HG02973 (cell line): ENCODE measurements around the gene DPH1.
"Not testable (repeated sequence)": the region's sequence is repeated elsewhere in the genome, so short reads cannot be mapped to it uniquely, and the experiment has no call there.

ENCODE experiments used
- ATAC-seq: cut with Tn5 transposase; IDR thresholded peaks from one replicate; pipeline ENCODE4 v1.9.1; 2021; ENCODE audit warnings: moderate library complexity; ENCODE audit not compliant: unreplicated experiment

DPH1 gene

DNA sequence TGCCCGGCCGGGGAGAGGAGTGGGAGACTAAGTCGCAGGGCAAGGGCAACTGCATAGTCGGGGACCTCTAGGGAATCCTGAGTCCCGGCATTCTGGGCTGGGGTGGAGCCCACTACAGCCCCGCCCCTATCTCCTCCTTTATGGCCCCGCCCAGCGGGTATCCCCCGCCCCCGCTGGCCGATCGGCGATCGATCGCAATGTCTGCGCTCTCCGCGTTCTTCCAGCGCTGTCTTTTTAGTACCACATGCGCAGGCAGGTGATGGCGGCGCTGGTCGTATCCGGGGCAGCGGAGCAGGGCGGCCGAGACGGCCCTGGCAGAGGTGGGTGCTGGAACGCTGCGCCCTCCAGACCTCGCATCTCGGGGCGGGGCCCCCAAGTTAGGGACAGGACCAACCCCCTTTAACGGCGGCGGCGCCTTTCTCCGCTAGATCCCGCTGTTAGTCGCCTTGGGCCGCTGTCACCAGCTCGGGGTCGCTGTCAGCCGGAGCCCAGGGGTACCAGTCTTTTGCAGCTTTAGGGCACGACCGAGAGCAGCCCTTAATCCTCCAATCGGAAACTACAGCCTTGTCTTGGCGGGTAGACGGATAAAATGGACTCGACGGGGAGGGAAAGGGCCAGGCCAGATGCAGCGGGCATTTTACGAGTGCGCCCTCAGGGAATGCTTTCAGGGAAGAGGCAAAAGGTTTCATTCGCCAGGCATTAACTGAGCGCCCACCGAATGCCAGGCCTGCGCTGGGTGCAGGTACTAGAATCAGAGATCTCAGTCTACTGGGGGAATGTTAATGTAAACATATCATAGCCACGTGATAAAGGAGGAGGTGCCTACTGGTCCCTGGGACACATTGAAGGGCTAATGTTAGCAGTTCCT is at the start of gene DPH1:
Gene DPH1, plus strand, starts transcription at position 243 of the 868 bp plus-strand sequence. Its CDS starts 17 bp downstream, at position 260.
- peak; percentile 64 for ATAC-seq

DNA sequence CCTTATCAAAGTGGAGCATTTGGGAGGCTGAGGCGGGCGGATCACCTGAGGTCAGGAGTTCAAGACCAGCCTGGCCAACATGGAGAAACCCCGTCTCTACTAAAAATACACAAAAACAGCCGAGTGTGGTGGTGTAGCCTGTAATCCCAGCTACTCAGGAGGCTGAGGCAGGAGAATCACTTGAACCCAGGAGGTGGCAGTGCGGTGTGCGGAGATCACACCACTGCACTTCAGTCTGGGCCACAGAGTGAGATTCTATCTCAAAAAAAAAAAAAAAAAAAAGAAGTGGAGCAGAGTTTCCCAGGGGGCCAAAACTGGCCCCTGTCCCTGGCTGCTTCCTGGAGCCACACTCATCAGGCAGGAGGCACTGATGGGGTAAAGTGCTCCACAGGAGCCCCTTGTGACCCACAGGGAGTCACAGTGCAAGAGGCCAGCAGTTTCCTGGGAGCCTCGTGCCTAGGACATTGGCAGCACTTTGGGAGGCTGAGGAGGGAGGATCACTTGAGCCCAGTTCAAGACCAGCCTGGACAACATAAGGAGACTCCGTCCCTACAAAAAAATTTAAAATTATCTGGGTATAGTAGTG is 49.2 kb upstream of the DPH1 start:
- ATAC-seq = no peak

GRCh38 chr17:1982793-1983366 is 47.1 kb upstream of the DPH1 start:
- ATAC-seq = not testable (repeated sequence)

DNA sequence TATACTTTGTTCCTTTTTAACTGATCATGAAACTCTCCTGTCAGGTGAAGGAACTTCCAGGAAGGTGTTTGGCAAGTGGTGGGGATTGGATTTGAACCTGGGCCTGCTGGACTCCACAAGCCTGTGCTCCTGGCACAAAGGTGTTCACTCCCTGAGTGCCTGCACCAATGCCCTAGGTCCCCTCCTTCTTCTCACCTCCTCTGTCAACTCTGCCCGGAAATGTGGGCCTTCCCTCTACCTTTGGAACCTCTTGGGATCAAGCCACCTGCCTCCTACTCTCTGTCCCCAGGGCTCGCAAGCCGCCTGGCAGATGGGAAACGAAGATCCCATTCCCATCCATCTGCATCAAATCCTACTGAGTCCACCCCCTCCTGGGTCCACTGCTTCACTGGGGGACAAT is 44.9 kb upstream of the DPH1 start:
- no peak for ATAC-seq

DNA sequence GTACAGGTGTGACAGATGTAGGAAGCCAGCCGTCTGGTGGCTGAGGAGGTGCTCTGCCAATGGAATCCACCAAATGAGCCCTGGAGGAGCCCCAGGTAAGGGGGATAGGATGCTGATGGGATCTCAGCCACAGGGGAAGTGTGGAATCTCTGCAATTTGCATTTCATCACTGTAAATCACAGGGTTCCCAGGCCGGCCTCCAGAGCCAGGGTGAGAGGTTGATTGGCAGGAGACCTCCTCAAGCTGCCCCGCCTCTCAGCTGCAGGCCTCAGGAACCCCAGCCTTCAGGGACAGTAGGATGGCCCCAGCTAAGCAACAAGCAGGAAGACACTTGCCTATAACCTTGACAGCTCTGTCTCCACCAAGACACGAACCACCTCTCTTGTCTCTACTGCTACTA is 44.3 kb upstream of the DPH1 start:
- no peak for ATAC-seq

DNA sequence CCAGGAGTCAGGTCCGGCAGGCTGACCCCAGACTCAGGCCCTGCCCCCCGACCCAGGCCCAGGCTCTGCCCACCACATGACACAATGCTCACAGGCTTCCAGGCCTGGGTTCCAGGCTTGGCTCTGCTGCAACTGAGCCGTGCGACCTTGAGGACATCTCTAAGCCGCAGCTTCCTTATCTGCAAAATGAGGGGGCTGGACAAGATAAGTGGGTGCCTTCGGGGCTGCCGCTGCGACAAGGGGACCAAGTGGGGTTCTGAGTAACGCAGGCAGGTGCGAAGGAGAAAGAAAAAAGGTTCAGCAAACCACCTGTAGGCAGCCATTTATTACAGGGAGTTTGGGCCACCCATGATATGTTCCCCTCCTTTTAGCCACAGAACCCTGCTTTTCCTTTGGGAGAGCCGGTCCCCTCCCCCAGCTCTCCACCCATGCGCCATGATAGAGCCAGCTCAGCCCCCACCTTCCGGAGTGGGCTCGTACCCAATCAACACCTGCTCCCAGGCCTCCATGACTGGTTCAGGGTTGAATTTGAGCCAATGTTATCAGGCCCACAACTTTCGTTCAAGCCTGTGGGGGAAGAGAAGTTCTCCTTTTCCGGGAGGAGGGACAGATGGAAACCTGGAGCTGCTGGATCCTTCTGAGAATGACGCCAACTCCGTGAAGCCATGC is 43.0 kb upstream of the DPH1 start:
- no peak for ATAC-seq

DNA sequence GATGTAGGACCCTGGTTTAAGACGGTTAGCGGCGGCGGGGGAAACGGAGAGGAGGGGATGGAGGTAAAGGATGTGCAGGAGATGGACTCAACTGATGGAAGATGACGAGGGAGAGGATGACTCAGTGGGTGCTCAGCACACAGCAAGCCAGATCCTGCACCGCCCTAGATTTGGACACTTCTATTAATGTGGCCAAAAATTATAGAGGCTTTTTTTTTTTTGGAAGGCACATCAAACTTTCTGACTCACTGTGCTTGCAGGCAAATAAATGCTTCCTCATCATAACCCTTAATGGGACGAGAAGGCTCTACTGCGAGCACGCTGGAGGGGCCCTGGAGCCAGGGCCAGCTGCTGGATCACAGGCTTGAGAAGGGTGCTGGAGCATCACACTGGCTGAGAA is 40.8 kb upstream of the DPH1 start:
- no peak for ATAC-seq

DNA sequence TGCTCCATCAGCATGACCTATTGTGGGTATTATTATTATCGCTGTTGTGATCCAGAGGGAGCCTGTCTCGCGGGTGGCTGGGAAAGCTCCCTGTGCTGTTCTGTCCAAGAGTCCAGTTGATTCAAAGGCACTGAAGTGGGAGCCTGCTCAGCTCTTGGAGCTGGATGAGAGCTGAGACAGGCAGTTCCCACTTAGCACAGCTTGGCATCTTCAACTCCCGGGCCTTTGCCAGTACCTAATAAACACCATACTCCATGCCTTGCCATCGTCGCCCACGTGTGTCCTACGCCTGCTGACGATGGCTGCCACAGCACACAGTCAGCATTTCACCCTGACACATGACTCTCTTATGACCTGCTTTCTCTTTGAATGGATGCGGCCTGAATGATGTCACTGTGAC is 37.4 kb upstream of the DPH1 start:
- no peak for ATAC-seq

GRCh38 chr17:1994707-1995106 is 35.2 kb upstream of the DPH1 start:
- no peak for ATAC-seq

GRCh38 chr17:1995321-1995892 is 34.5 kb upstream of the DPH1 start:
- no peak for ATAC-seq

DNA sequence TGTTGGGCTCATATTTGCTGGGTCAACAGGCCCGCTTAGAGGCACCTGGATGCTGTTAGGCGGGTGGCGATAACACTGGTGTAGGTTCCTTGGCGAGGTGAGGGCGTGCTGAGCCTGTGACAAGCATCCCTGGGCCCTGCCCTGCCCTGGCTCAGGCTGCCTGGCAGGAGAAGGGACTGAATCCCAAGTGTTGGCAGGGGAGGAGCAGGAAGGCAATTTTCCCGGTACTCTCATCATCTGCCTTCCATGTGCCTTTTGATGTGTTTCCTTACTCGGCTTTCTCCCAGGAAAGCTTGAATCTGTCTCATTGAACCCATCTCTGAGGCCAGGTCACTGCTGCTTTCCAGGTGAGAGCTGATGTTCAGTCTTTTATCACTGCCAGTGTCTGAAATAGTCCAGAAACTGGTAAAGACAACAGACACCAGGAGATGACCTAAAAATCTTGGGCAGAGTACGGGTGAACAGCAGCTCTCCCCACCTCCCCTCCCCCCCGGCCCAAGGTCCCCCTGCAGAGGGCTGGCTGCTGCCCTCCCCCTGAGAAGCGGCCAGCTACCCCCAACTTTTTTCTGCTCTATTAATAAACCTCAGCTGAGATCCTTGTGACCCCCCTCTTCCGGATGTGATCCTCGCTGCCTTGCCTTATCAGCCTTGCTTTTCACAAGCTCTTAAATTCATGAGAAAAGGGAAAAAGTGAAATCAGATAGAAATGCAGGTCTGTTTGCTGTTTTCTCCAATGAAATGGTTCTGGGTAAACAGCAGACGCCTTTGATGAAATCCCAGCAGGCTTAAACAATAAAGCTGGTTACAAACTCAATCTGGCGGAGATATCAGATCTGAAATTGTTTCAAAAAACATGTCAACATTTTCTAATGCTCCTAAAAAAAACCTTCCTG is 33.8 kb upstream of the DPH1 start:
- ATAC-seq = no peak

DNA sequence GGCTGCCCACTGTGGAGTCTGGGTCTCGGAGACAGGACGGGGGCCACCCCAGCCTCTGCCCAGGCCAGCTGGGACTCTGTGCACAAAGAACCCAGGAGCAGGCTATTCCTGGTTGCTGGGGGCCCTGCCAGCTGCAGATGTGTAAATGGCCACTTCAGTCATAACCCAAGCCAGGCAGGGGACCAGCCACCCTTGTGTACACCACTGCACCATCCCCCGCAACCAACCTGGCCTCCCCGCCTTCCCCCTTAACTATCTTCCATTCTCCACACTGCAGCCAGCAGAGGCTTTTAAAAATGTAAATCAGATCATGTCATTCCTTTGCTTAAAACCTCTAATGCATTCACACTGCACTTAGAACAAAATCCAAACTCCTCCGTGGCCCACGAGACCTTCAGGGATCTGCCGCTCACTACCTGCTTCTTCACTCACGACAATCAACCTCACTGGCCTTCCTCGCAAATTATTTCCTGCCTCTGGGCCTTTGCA is 33.1 kb upstream of the DPH1 start:
- ATAC-seq = no peak

DNA sequence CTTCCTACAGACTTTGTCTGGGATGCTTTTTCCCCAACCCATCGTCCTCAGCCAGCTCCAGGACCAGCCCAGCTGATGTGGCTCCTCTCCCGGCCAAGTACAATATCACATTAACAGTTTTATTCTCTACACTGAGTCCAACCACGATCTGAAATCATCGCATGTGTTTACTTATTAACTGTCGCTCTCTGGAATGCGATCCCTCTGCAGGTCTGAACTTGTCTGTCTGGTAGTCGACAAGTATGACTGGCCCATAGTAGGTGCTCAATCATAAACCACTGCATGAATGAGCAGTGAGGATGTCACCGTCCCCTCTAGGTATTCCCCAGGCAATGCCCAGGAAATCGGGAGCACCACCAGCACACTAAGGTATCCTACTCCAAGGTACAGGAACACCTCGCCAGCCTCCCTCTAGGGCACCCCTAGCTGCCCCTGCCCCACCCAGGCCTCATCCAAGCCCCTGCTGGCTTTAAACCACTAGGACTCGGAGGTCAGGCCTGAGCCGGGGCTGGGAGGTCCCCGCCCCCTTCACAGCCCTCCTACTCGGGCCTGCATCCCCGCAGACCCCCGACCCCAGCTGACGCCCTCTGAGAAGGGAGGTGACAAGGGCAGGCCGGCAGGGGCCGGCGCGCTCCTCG is 32.5 kb upstream of the DPH1 start:
- no peak for ATAC-seq

DNA sequence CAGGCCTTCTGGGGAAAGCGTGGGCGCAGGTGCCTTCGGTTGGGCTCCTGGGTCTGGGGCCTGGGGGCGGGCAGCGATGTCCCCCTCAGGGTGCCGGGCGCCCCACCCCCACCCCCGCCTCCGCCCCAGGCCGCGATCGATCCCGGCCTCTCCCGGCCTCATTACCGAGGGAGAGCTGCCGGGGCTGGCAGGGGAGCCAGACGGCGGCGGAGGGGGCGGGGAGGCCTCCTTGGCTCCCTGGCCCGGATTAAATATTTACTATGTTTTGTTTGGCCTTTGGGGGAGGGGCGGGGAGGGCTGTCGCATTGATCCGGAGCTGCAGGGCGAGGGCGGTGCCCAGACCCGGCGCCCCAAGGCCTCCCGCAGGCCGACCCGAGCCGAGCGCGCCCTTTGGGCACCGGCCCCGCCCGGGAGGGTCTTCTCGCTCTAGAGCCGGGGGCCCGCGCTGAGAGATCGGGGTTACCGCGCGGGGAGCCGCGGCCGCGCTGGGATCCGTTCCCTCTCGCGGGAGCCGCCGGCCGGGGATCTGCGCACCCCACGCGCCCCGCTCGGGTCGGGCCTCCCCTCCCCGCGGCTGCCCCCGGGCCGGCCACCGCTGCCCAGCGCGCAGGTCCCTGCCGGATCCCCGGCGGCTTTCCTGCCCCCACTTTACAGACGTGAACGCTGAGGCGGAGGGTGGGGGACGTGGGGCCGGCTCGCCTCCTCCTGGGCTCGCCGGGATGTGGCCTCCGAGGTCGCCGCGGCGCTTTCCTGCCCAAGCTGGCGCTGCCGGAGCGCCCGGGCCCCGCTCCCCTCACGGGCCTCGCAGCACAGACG is 31.8 kb upstream of the DPH1 start:
- ATAC-seq = no peak

GRCh38 chr17:1999557-2000251 is 30.2 kb upstream of the DPH1 start:
- no peak for ATAC-seq

GRCh38 chr17:2002767-2003329 is 27.1 kb upstream of the DPH1 start:
- no peak for ATAC-seq

- ATAC-seq = no peak
Observed at GRCh38 chr17:2003525-2003924, 26.4 kb upstream of the DPH1 start.

DNA sequence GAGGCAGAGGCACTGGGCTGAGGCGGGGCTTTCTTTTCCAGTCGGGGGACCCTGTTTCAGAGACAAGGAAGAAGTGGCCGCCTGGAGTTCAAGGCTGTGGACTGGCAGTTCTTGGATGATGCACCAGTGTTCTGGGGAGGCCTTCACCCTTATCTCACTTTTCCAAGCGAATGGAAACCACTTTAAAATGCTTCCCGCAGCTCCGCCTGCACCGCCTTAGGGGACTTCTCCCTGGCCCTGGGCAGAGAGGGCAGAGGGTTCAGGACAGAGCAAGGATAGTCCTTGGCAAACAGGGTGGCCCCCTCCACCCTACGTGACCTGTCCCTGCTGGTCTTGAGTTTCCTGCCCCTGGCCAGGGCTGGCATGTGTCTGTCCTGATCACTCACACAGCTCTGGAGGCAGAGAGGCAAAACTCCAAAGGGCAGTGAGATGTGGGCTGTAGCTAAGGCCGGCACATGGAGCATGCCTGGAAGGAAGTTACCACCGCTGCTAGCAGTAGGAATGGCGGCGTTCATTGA is 25.5 kb upstream of the DPH1 start:
- ATAC-seq = no peak
